Measurements from ENCODE around the gene TTC9B. TPM values are rescaled to one million over a fixed set of nuclear protein-coding genes. Genes with fewer than 3 reads are reported as not detected.

Gene TTC9B
- total and polyA plus RNA-seq, 7 experiments from 2014 or later: not detected

DNA sequence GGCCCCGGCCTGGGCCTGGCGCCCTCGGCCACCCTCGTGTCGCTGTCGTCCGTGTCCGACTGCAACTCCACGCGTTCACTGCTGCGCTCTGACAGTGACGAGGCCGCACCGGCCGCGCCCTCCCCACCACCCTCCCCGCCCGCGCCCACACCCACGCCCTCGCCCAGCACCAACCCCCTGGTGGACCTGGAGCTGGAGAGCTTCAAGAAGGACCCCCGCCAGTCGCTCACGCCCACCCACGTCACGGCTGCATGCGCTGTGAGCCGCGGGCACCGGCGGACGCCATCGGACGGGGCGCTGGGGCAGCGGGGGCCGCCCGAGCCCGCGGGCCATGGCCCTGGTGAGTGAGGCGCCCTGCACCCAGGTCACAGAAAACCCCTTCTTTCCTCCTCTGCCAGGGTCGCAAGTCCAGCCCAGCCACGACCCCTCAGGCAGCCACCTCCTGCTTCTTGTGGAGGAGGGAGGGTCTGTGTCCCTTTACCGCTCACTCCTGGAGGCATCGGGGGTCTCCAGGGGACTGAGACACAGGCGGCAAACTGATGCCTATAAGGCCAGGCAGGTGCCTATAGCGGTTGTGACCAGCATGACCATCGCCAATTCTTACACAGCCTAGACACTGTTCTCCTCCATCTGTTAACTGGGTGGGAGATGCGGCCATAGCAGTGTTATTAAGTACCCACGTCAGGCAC is 4.2 kb downstream of the TTC9B start:
- H3K9me3 ChIP-seq (ENCODE audit: control insufficient read depth in 2 of 3, low read length in 3 of 3): no peaks in the 10 kb centered on the region
- peaks cover 0 to 4% of the 10 kb centered on the region in 2 donors for H3K4me1 ChIP-seq (ENCODE audit: control insufficient read depth in 2 of 2, insufficient read depth in 2 of 2, low read length in 2 of 2)
- POLR2A ChIA-PET: no interaction called here
- Mint-ChIP-seq H3K4me1 (peaks cover 4 to 8% (median 6%) of the 10 kb centered on the region in 7 donors), H3K9me3 (no peaks in the 10 kb centered on the region), H3K36me3 (peaks cover 0 to 10% (median 4%) of the 10 kb centered on the region in 5 donors), H3K4me3 (no peak overlapping the region), H3K27ac (no peak overlapping the region), H3K27me3 (peaks cover 15 to 28% (median 18%) of the 10 kb centered on the region in 5 donors)
- peaks cover 0 to 7% (median 0%) of the 10 kb centered on the region in 3 experiments for H3K36me3 ChIP-seq (ENCODE audit: control insufficient read depth in 2 of 3, insufficient read depth in 3 of 3, low read length in 3 of 3)
- H3K27me3 ChIP-seq (ENCODE audit: control insufficient read depth in 2 of 2, insufficient read depth in 2 of 2, low read length in 2 of 2): peaks cover 10 to 16% of the 10 kb centered on the region in 2 donors
- CTCF ChIA-PET: no interaction called here
- DNase-seq (no peak), ATAC-seq (no peak)
- H3K27ac ChIP-seq (ENCODE audit: low read depth, low read length): no peak overlapping the region
- intact Hi-C loops (cut with micrococcal nuclease): no loop called here
- no peak overlapping the region for H3K4me3 ChIP-seq (ENCODE audit: low read length)

DNA sequence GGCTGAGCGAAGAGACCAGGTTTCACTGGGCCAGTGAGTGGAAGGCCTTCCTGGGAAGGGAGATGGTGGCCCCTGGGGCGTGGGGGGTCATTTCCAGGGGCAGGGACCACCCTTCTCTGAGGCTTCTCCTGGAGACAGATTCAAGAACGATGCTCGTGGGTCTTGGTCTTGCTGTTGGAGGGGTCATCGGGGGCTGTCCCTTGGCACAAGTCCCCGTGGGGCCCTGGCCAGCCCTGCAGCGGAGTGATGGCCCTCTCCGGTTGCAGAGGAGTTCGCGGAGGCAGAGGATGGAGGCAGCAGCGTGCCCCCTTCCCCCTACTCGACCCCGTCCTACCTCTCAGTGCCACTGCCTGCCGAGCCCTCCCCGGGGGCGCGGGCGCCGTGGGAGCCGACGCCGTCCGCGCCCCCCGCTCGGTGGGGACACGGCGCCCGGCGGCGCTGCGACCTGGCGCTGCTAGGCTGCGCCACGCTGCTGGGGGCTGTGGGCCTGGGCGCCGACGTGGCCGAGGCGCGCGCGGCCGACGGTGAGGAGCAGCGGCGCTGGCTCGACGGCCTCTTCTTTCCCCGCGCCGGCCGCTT is 4.8 kb downstream of the TTC9B start:
- H3K36me3 Mint-ChIP-seq: peaks cover 0 to 12% (median 4%) of the 10 kb centered on the region in 5 donors
- POLR2A ChIA-PET: no interaction called here
- CTCF ChIA-PET: no interaction called here

DNA sequence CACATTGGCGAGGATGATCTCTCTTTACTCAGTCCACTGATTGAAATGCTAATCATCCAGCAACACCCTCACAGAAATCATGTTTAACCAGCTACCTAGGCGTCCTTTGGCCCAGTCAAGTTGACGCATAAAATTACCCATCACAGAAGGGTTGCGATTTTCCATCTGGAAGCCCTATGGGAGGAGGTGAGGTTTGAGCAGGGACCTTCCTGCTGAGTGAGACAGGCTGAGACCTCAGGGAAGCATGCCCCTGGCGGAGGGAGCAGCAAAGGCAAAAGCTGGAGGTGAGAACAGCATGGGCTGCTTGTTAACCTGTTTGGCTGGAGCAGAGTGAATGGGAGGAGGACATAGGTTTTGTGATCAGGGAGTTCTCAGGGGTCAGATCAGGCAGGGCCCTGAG is 7.3 kb downstream of the TTC9B start:
- Histone ChIP-seq H3K4me3 (ENCODE audit: low read length) (no peak overlapping the region), H3K27me3 (ENCODE audit: control insufficient read depth in 2 of 2, insufficient read depth in 2 of 2, low read length in 2 of 2) (no peaks in the 10 kb centered on the region), H3K9me3 (ENCODE audit: control insufficient read depth in 2 of 3, low read length in 3 of 3) (no peaks in the 10 kb centered on the region), H3K4me1 (ENCODE audit: control insufficient read depth in 2 of 2, insufficient read depth in 2 of 2, low read length in 2 of 2) (no peaks in the 10 kb centered on the region), H3K36me3 (ENCODE audit: control insufficient read depth in 2 of 3, insufficient read depth in 3 of 3, low read length in 3 of 3) (peaks cover 0 to 13% (median 0%) of the 10 kb centered on the region in 3 experiments), H3K27ac (ENCODE audit: low read depth, low read length) (no peak overlapping the region)
- Mint-ChIP-seq H3K27me3 (peaks cover 0 to 2% (median 0%) of the 10 kb centered on the region in 5 donors), H3K4me1 (peaks cover 0 to 3% (median 0%) of the 10 kb centered on the region in 7 donors), H3K27ac (no peak overlapping the region), H3K36me3 (peaks cover 0 to 12% (median 0%) of the 10 kb centered on the region in 5 donors), H3K9me3 (no peaks in the 10 kb centered on the region), H3K4me3 (no peak overlapping the region)
- DNase-seq (no peak), ATAC-seq (no peak)
- ChIA-PET CTCF (interaction anchor here (0.6 kb wide), 1 partner anchor 78 kb away, joined by 3 read pairs; no protein-coding TSS in a partner anchor), POLR2A (no interaction called here)
- intact Hi-C loops (cut with micrococcal nuclease): no loop called here

More for the DNA sequence above, 4.8 kb downstream of the TTC9B start:
- H3K27me3 ChIP-seq (ENCODE audit: control insufficient read depth in 2 of 2, insufficient read depth in 2 of 2, low read length in 2 of 2): peaks cover 10 to 13% of the 10 kb centered on the region in 2 donors
- DNase-seq: no peak
- peaks cover 0 to 4% of the 10 kb centered on the region in 2 donors for H3K4me1 ChIP-seq (ENCODE audit: control insufficient read depth in 2 of 2, insufficient read depth in 2 of 2, low read length in 2 of 2)
- no peak overlapping the region for H3K4me3 ChIP-seq (ENCODE audit: low read length)
- H3K4me1 Mint-ChIP-seq: peaks cover 4 to 8% (median 6%) of the 10 kb centered on the region in 7 donors
- H3K27ac ChIP-seq (ENCODE audit: low read depth, low read length): no peak overlapping the region
- H3K9me3 Mint-ChIP-seq: no peaks in the 10 kb centered on the region
- H3K9me3 ChIP-seq (ENCODE audit: control insufficient read depth in 2 of 3, low read length in 3 of 3): no peaks in the 10 kb centered on the region
- H3K36me3 ChIP-seq (ENCODE audit: control insufficient read depth in 2 of 3, insufficient read depth in 3 of 3, low read length in 3 of 3): peaks cover 0 to 9% (median 0%) of the 10 kb centered on the region in 3 experiments
- no peak overlapping the region for H3K4me3 Mint-ChIP-seq
- intact Hi-C loops (cut with micrococcal nuclease): no loop called here
- no peak overlapping the region for H3K27ac Mint-ChIP-seq
- no peak for ATAC-seq
- H3K27me3 Mint-ChIP-seq: peaks cover 9 to 21% (median 11%) of the 10 kb centered on the region in 5 donors

DNA sequence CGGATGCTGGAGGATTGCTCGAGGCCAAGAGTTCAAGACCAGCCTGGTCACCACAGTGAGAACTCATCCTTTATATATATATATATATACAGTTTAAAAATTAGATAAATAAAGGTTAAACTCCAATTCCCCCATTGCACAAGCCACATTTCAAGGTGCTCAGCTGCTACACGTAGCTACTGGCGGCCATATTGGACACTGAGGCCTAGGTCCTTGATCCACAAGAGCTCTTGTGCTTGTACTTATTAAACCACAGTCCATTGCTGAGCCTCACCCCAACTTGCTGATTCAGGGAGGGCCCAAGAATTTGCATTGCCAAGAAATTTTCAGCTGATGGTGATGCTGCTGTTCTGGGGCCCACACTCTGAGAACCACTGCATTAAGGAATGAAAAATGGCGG is 9.6 kb downstream of the TTC9B start:
- Histone ChIP-seq H3K27me3 (ENCODE audit: control insufficient read depth in 2 of 2, insufficient read depth in 2 of 2, low read length in 2 of 2) (no peaks in the 10 kb centered on the region), H3K4me1 (ENCODE audit: control insufficient read depth in 2 of 2, insufficient read depth in 2 of 2, low read length in 2 of 2) (no peaks in the 10 kb centered on the region), H3K4me3 (ENCODE audit: low read length) (no peak overlapping the region), H3K9me3 (ENCODE audit: control insufficient read depth in 2 of 3, low read length in 3 of 3) (no peaks in the 10 kb centered on the region), H3K36me3 (ENCODE audit: control insufficient read depth in 2 of 3, insufficient read depth in 3 of 3, low read length in 3 of 3) (peaks cover 0 to 26% (median 0%) of the 10 kb centered on the region in 3 experiments), H3K27ac (ENCODE audit: low read depth, low read length) (no peak overlapping the region)
- Mint-ChIP-seq H3K4me1 (peaks cover 0 to 4% (median 0%) of the 10 kb centered on the region in 7 donors), H3K27ac (no peak overlapping the region), H3K27me3 (no peaks in the 10 kb centered on the region), H3K4me3 (no peak overlapping the region), H3K9me3 (no peaks in the 10 kb centered on the region), H3K36me3 (peaks cover 0 to 21% (median 8%) of the 10 kb centered on the region in 5 donors)
- ATAC-seq (no peak), DNase-seq (no peak)
- CTCF ChIA-PET: no interaction called here
- intact Hi-C loops (cut with micrococcal nuclease): no loop called here
- POLR2A ChIA-PET: interaction anchor here (0.6 kb wide), 1 partner anchor 258 kb away, joined by 5 read pairs; the partner anchor contains the start of gene SPTBN4

DNA sequence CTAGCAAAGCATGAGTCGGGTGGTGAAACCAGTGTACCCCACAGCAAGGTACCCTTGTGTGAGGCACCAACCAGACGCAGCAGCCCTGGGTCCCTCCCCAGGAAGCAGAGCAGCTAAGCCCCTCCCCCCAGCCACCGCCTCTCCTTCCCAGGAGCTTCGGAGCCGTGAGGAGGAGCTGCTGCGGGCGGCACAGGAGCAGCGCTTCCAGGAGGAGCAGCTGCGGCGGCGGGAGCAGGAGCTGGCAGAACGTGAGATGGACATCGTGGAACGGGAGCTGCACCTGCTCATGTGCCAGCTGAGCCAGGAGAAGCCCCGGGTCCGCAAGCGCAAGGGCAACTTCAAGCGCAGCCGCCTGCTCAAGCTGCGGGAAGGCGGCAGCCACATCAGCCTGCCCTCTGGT is 12.4 kb downstream of the TTC9B start:
- H3K9me3 Mint-ChIP-seq: no peaks in the 10 kb centered on the region
- H3K4me1 Mint-ChIP-seq: peaks cover 0 to 3% (median 0%) of the 10 kb centered on the region in 7 donors
- no peak overlapping the region for H3K27ac Mint-ChIP-seq
- H3K36me3 ChIP-seq (ENCODE audit: control insufficient read depth in 2 of 3, insufficient read depth in 3 of 3, low read length in 3 of 3): peaks cover 0 to 28% (median 0%) of the 10 kb centered on the region in 3 experiments
- ATAC-seq: no peak
- no peak overlapping the region for H3K27ac ChIP-seq (ENCODE audit: low read depth, low read length)
- H3K9me3 ChIP-seq (ENCODE audit: control insufficient read depth in 2 of 3, low read length in 3 of 3): no peaks in the 10 kb centered on the region
- H3K36me3 Mint-ChIP-seq: peaks cover 3 to 32% (median 14%) of the 10 kb centered on the region in 5 donors
- no peaks in the 10 kb centered on the region for H3K4me1 ChIP-seq (ENCODE audit: control insufficient read depth in 2 of 2, insufficient read depth in 2 of 2, low read length in 2 of 2)
- H3K4me3 ChIP-seq (ENCODE audit: low read length): no peak overlapping the region
- no peaks in the 10 kb centered on the region for H3K27me3 Mint-ChIP-seq
- H3K4me3 Mint-ChIP-seq: no peak overlapping the region
- DNase-seq: no peak
- ChIA-PET CTCF (no interaction called here), POLR2A (interaction anchor here (1.0 kb wide), 1 partner anchor 15 kb away, joined by 3 read pairs; no protein-coding TSS in a partner anchor)
- intact Hi-C loops (cut with micrococcal nuclease): no loop called here
- H3K27me3 ChIP-seq (ENCODE audit: control insufficient read depth in 2 of 2, insufficient read depth in 2 of 2, low read length in 2 of 2): no peaks in the 10 kb centered on the region

DNA sequence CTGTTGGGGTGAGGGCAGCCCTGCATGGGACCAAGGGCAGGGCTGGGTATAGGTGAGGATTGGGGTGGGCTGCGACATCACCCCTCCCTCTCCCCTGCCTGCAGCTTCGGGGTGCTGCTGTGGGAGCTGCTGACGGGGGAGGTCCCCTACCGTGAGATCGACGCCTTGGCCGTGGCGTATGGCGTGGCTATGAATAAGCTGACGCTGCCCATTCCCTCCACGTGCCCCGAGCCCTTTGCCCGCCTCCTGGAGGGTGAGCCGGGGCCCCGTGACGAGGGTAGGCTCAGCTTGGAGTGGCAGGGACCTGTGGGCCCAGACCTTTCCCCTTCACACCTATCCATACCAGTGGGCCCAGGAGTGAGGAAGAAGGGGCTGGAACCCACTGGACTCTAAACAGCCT is 13.8 kb downstream of the TTC9B start:
- DNase-seq (no peak), ATAC-seq (no peak)
- Histone ChIP-seq H3K27me3 (ENCODE audit: control insufficient read depth in 2 of 2, insufficient read depth in 2 of 2, low read length in 2 of 2) (no peaks in the 10 kb centered on the region), H3K4me3 (ENCODE audit: low read length) (no peak overlapping the region), H3K9me3 (ENCODE audit: control insufficient read depth in 2 of 3, low read length in 3 of 3) (no peaks in the 10 kb centered on the region), H3K27ac (ENCODE audit: low read depth, low read length) (no peak overlapping the region), H3K36me3 (ENCODE audit: control insufficient read depth in 2 of 3, insufficient read depth in 3 of 3, low read length in 3 of 3) (peaks cover 0 to 26% (median 0%) of the 10 kb centered on the region in 3 experiments), H3K4me1 (ENCODE audit: control insufficient read depth in 2 of 2, insufficient read depth in 2 of 2, low read length in 2 of 2) (no peaks in the 10 kb centered on the region)
- intact Hi-C loops (cut with micrococcal nuclease): no loop called here
- CTCF ChIA-PET: no interaction called here
- Mint-ChIP-seq H3K27me3 (no peaks in the 10 kb centered on the region), H3K9me3 (no peaks in the 10 kb centered on the region), H3K4me1 (peaks cover 0 to 3% (median 0%) of the 10 kb centered on the region in 7 donors), H3K27ac (no peak overlapping the region), H3K4me3 (no peak overlapping the region), H3K36me3 (peaks cover 3 to 31% (median 14%) of the 10 kb centered on the region in 5 donors)
- POLR2A ChIA-PET: interaction anchor here (1.0 kb wide), 1 partner anchor 14 kb away, joined by 3 read pairs; no protein-coding TSS in a partner anchor
